CD4-positive, alpha-beta T cell treated with Interleukin-21 for 1 hour (primary cell): Measurements from ENCODE around the gene FCN2.

ENCODE experiments used
- DNase-seq: peaks from one replicate; pipeline ENCODE4 v3.0.0-alpha.2; 2020

The FCN2 gene

DNA sequence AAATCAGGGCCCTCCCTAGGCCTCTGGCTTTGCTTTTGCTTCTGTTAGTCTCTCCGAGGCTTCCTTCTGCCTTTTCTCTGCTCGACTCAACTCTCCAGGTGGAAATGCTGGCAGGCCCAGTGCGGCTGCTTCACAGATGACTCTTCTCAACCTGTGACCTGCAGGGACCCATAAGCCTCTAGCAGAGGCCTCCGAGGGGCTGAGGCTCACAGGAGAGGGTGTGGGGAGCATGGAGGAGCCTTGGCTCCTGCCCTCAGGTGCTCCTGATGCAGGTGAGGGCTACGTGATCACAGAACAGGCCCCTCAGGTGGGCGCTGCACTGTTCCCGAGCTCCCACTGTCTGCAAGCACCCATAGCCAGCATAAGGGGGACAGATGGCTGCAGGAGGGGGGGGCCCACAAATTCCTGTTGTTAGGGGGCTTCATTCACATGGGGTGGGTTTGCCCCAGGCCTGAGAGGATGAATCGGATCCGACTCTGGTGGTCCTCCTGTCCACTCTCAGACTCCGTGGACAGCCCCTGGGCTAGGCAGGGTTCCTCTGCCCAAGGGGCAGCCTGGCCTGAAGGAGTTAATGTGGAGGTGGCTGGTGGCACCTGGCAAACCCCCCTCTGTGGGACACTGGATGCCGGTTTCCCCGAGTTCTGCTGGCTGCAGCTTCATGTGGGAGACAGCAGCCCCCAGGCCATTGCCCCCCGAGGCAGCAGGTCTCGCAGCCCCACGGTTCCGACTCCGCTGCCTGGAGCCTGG is 10.9 kb upstream of the FCN2 start:
- no peak for DNase-seq

DNA sequence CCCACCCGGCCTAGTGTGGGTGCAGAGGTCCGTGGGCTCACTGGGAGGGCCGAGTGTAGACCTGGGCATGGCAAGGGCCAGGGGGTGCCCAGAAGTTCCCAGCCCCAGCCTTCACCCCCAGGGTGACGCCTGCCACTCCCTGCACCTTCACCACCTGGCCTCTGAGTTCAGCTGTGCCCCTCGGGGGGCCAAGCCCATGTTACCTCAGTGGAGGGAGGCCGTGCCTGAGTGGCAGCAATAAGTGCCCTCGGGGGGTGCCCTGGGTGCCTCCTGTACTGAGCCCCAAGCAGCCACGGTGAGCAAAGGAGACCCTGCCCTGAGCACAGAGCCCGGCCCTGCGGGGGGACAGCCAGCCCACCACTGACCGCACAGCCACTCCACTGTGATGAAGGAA is 10.3 kb upstream of the FCN2 start:
- no peak for DNase-seq

DNA sequence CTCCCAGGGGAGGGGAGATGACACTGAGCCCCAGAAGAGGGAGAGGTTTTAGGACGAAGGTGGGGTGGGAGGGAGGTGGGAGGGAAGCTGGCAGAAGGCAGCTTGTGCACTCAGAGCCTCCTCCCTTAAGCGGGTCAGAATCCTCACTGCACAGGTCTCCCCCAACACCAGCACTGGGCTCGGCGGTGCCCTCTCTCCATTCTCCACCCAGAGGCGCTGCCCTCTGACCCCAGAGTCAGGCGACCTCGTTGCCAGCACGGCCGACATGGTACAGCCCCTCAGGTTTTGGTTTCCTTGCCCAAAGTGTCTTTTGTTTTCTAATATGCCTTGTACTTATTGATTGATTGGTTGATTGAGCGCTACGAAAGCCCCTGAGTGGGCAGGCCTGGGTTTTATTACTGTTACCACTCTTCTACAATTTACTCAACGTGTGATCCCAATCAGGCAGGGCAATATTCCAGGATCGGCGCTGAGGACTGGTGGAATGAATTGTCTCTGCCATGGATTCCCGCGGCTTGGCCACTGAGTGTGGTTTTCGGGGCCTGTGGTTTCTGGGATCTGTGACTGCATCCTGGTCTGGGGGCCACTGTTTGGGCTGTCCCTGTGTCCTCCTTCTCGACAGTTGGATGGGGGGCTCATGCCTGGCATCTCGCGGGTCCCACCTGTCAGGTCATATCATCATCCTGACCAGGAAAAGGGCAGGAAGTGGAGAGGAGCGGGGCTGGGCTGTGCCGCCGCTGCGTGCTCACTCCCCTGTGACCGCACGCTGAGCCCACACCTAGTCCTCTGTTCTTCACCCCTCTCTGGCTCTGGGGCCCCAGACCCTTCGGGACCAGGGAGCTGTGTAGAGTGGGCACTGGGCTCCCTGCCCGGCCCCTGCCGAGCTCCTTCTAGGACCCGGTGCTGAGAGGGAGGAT is 9.6 kb upstream of the FCN2 start:
- no peak for DNase-seq

DNA sequence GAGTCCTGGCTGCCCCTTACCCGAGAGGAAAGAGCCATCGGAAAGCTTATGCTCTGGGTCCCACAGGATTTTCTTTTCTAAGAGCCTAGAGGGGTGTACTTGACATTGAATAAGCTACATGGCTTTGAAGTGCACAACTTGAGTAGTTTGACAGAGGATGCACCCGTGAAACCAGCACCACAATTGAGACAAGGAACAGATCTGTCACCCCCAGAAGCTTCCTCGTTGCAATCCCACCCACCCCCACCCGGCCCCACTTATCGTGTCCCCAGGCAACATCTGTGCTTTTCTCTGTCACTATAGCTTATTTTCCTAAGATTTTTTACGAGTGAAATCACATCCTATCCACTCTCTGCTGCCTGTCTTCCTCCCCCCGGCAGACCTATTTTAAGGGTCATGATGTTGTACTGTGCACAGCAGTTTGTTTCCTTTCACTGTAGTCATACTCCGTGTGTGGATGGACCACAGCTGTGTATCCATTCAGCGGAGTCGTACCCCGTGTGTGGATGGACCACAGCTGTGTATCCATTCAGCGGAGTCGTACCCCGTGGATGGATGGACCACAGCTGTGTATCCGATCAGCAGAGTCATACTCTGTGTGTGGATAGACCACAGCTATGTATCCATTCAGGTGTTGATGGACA is 8.8 kb upstream of the FCN2 start:
- DNase-seq, result no peak

DNA sequence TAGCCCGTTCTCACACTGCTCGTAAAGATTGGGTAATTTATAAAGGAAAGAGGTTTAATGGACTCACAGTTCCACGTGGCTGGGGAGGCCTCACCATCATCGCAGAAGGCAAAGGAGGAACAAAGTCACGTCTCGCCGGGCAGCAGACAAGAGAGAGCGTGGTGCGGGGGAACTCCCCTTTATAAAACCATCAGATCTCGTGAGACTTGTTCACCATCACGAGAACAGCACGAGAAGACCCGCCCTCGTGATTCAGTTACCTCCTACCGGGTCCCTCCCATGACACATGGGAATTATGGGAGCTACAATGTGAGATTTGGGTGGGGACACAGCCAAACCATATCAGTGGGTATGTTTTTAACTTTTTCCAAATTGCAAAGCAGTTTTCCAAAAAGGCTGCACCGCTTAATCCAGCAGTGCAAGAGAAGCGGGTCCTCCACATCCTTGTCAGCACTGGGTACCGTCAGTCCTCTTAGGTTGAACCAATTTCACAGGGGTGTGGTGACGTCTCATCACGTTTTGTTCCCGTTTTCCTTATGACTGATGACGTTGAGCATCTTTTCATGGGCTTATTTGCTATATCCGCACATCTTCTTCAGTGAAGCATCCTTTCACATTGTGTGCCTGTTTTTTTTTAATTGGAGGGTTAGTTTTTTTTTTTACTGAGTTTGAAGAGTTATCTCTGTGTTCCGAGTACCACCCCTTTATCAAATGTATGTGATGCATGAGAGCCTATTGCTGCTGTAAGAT is 8.0 kb upstream of the FCN2 start:
- no peak for DNase-seq

DNA sequence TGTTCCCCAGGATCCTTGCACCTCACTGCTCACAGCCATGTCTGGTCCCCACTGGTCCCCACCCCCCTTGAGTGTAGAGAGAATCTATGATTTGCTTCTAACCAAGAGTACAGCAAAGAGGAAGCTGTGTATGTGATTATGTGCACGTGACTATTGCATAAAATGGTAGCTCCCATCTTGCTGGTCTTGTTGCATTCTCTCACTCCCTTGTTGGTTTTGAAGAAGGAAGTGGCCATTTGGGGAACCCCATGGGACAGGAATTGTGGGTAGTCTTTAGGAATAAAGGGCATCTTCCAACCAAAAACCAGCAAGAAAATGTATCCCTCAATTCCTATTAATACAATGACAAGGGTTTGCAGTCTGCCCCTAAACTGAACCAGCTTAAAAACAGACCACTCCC is 5.2 kb upstream of the FCN2 start:
- no peak for DNase-seq

DNA sequence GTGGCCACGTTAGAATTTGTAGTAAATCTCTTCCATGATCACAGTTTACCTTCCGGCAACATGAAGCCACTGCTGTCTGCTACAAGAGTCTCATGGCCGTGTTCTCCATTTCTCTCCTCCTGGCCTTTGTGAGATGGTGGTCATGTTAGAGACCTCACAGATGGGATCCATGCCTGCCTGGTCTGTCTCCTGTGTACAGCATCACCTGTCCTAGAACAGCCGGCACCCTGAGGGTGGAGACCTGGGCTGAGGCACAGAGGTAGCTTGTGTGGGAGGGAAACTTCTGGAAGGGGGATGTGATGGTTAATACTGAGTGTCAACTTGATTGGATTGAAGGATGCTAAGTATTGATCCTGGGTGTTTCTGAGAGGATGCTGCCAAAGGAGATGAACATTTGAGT is 3.1 kb upstream of the FCN2 start:
- DNase-seq, result no peak

DNA sequence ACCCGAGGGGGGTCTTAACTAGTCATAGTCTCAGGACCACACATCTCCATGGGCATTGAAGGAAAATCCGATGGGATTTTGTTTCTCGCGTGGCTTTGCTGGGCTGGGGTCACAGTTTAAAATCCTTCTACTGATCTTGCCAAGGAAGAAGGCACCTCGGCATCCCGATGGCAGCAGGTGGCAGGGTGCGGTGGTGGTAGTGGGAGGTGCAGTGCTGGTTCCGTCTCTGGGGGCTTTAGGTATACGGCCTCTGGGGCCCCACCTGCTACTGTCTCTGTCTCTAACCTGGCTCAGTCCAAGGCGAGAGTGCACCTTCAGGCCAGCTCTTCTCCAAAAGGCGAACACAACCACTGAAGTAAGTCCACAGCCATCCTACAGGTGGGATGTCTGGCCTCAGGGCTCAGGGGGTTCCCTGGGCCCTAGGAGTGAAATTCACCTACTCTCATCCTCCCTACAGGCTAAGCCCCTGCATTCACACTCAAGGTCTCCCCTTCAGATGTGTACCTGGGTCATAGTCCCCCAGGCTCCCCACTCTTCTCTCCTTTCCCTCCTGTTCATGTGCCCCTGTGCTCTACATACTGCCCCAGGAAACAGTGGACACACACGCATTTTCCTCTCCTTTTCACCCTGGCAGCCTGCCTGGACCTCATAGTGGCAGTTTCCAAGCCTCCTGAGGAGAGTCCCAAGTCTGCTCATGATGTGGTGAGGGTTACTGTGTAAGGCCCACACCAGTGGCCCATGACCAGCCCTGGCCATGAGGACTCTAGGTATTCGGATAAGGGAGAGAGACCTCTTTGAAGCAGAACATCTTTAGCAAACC is 736 bp upstream of the FCN2 start:
- DNase-seq, result no peak

DNA sequence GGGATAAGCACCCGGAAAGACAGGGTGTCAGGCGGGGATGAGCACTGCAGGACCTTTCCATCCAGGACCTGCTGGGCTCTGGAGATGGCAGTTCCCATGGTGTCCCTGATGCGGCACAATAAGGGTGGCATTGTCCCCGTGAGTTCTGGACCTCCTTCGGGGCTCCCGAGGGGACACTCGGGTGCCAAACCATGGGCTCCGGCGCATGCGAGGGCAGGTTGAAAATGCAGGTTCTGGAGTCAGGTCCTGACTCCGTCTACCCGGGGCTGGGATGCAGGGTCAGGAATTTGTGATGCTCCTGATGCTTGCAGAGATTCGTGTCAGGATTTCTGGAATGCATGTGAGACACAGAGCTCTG is 682 bp downstream of the FCN2 start:
- DNase-seq, result no peak

DNA sequence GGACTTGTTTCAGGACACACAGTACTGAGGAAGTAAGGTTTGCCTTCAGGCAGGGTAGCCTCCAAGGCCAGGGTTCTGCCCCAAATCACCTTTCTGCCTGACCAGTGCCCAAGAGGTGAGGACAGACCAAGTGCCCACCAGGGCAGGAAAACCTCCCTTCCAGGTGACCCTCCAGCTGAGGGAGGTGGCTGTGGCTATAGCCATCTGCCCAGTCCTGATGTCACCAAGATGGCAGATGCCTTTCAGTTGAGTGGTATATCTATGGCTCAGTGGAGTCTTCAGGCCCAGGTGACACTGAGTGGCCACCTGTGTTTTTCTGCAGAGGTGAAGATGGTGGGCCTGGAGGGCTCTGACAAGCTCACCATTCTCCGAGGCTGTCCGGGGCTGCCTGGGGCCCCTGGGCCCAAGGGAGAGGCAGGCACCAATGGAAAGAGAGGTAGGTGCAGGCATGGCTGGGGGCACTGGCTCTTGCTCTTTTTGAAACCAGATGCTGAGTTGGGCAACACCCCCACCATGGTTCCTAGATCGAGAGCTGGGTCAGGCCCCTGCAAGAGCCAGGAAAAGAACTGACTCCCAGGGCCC is 1.7 kb downstream of the FCN2 start:
- DNase-seq, result no peak

DNA sequence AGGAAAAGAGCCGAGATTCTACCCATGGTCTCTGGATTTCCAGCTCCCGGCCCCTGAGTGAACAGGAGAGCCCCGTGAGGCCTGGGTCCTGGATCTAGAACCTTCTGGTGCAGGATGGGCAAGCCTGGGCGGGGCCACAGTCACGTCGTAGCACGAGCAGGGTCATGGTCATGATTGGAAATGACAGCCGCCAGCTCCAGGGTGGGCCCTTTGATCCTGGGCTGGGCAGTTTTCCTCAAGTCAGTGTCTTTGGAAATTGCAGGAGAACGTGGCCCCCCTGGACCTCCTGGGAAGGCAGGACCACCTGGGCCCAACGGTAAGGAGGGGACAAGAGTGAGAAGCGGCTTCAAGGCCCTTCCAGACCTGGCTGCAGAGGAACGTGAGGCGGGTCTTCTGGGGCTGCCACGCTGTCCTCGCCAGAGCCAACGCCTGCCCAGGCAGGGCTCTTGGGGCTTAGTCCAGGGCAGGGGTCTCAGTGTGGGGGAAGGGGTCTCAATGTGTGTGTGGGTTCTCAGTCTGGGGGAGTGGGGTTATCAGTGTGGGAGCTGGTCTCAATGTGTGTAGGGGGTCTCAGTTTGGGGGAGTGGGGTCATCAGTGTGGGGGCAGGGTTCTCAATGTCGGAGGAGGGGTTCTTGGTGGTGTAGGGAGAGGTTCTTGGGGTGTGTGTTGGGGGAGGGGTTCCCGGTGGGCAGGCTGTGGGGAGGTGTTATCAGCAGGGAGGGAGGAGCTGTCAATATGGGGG is 2.6 kb downstream of the FCN2 start:
- DNase-seq, result no peak

DNA sequence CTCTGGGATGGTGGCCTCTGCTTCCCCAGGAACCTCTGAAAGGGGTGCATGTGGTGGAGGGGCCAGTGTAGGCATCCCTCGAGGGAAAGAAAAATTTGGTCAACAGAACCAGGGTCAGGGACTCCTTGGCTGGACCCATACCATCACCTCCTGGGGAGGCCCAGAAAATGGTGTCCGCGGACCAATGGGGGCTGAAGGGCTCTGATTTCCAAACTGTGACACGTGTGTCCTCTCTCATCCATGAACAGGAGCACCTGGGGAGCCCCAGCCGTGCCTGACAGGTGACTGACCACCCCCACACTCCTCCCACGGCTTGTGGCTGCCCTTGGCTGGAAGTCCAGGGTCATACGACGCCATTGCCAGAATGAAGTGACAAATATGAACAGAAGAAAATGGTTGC is 3.9 kb downstream of the FCN2 start:
- DNase-seq, result no peak

DNA sequence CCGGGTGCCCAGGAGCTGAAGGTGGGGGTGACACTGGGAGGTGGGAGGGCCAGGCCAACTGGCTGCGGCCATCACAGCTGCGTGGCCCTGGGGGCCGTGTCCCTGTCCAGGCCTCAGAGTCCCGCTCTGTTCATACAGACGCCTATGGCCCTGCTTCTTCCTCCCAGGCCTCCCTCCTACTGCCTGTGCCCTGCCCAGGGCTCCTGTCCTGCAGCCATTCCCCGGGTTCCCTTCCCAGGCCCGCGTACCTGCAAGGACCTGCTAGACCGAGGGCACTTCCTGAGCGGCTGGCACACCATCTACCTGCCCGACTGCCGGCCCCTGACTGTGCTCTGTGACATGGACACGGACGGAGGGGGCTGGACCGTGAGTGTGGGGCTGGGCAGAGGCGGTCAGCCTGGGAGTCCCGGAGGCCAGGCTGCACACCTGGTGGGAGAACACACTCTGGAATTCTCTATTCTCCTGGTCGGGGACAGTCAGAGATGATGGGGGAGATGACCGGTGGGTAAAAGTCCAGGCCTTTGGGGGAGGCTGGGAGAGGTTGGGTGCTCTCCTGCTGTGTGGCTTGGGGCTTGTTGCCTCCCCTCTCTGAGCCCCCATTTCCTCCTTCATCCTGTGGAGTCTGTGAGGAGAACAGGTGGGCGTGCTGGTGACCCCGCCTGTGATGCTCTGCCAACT is 4.5 kb downstream of the FCN2 start:
- DNase-seq, result no peak

DNA sequence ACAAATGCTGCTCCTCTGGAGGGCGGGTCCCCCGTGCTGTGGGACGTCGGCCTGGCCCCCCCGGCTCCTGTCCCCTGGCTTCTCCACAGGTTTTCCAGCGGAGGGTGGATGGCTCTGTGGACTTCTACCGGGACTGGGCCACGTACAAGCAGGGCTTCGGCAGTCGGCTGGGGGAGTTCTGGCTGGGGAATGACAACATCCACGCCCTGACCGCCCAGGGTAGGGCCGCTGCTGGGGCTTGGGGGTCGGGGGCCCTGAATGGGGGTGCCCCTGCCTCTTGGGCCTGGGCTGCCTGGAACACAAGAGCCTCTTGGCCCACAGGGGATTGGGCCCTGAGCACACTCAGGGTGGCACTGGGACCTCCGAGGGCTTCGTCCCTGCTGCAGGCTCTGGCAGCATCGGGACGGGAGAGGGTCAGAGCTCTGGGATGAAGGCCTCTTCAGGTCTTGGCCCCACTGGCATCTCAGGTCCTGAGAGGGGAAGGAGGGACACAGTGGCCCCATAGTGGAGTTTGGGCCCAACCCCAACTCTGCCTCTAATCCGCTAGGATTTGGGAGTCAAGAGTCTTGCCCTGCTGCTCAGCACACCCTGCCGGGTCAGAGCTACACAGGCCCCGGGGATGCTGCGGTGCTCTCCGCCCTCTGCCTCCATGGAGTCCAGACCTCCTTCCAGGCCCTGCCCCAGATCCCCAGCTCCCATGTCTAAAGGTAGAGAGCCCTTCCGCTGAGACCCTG is 5.2 kb downstream of the FCN2 start:
- DNase-seq, result no peak

DNA sequence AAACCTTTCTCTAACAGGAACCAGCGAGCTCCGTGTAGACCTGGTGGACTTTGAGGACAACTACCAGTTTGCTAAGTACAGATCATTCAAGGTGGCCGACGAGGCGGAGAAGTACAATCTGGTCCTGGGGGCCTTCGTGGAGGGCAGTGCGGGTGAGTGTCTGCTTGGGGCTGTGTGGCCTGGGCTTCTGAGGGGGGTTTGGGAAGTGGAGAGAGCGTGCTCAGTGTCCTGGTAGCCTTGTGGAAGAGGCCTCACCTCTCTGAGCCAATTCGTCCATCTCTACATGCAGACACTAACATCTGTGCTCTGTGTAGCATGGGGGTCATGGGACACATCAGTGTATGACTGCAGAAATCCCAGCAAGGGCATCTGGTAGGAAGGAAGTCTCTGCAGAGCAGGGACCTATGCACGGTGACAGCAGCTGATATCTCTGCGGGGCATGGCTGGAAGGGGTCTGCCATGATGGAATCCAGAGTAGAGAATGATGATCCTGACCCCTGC is 5.9 kb downstream of the FCN2 start:
- DNase-seq, result no peak

DNA sequence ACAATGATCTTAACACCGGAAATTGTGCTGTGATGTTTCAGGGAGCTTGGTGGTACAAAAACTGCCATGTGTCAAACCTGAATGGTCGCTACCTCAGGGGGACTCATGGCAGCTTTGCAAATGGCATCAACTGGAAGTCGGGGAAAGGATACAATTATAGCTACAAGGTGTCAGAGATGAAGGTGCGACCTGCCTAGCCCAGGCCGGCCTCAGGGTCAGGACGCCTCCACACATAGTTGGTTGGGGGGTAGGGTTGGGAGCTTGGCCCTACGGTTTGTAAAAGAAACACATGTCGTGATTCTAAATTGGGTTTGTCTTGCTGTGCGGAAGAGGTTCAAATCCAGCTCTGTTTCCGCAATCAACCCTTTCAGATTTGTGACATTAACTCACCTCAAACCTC is 6.6 kb downstream of the FCN2 start:
- no peak for DNase-seq

DNA sequence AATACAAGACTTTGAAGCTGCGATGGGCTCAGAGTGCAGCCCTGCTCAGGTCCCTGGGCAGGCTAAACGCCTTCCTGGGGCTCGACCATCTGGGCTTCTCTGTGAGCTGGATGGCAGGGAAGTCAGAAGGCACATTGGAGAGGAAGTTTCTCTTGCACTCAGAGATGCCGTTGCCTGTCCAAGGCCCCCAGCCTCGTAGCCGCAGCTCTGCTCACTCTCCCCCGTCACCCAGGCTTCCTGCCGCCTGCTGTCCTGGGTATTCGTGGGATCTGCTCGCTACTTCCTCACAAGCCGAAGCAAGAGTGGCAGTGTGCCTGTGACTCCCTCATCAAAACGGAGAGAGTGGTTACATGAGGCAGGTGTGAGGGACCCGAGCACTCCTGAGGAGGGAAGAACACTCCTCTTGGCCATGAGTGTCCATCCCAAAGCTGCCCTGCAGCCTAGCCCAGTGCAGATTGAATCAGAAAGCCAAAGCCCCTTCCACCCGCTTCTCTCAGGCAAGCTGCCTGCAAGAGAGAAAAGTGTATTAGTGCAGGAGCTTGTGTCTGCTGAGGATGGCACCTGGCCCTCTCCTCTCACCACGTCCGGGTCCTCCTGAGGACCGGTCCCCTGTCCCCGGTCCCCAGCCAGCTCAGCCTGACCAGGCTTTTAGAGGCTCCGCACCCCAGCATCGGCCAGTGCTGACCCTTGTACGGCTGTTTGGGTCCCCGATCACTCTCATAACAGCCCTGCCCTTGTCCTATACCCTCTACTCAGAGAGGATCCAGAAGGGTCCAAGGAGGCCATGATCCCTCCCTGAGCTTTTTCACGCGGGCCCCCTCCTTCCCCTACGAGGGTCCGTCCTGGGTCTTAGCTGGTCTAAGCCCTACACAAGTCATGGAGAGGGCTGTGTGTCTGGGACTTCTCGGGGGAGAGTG is 7.3 kb downstream of the FCN2 start:
- DNase-seq, result no peak

DNA sequence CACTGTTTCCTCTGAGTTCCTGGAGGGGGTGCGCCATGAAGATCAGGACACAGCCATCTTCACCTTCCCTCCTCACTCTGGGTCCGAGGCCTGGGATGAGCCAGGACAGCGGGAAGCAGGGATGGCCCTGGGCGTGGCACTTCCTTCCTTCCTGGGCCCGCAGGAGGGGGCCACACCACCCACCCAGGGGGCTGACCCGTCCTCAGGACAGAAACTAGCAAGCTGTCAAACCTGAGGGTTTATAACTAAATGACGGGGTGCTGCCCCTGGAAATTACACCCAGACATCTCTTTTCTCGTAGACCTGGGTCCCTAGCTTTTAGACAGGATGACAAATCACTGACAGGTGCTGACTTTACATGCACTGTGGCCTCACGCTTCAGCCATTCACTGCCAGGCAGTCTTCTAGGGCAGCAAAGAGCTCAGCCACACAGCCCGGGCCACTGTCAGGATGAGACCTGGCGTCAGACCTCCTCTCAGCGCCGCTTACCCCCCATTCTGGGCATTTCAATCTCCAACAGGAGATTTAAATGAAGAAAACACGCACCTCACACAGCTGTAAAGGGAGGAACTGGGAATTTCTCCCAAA is 8.1 kb downstream of the FCN2 start:
- no peak for DNase-seq
